Lower leg skin (tissue), 4 donors: ENCODE measurements around the gene PRPF40A. TPM values are rescaled to one million over a fixed set of nuclear protein-coding genes. Genes with fewer than 3 reads are reported as not detected.

Experiments
- DNase-seq, 2 donors: peaks; one replicate each; pipeline ENCODE4 v3.0.0-alpha.2; 2019; ENCODE audit warnings: low spot score in 2 of 2
- H3K4me3 ChIP-seq: fragments of 200-600 bp; sonication (generic); 2 replicates; pipeline ENCODE4 v1.5.1; 2017; ENCODE audit warnings: mild to moderate bottlenecking, low read depth; ENCODE audit not compliant: poor library complexity, severe bottlenecking
- POLR2A ChIP-seq, 2 donors: fragments of 450-650 bp; IDR thresholded peaks; one replicate each; pipeline ENCODE4 v1.6.1; 2016 to 2017; ENCODE audit warnings: antibody characterized with exemption in 2 of 2, mild to moderate bottlenecking in 1 of 2, moderate library complexity in 1 of 2
- WGBS, 2 donors: methylation state at CpG; one replicate each; pipeline ENCODE4 v1.1.5; 2018; 5-methylcytosine and 5-hydroxymethylcytosine counted together
- intact Hi-C: fragments of 100-400 bp; cut with DNase I; formaldehyde crosslinking; loops from one replicate; pipeline ENCODE4 v1.15.0; 2023; ENCODE audit warnings: low total_unique reads
- total RNA-seq, 4 donors: library from RNA; depleted of rRNA; stranded (reverse); fragments of >200 nt; gene quantifications; one replicate each; pipeline ENCODE4 v1.1.0, GENCODE V29; 2016
- TF ChIP-seq, protein P1 (sequence below), 3 donors: fragments of 450-650 bp; IDR thresholded peaks; one replicate each; pipeline ENCODE4 v1.5.1; 2016; ENCODE audit warnings: antibody characterized with exemption in 3 of 3, mild to moderate bottlenecking in 3 of 3, moderate library complexity in 2 of 3

The PRPF40A gene
- total RNA-seq, 4 donors from 2014 or later = 70.9 to 137 (median 83.2) TPM

- 78 to 91% methylated on average over 1 of the region's 1 CpG for WGBS, 2 donors
- no peak for TF ChIP-seq POLR2A (IDR thresholded peaks at IDR 0.05)
- TF ChIP-seq, protein P1, sequence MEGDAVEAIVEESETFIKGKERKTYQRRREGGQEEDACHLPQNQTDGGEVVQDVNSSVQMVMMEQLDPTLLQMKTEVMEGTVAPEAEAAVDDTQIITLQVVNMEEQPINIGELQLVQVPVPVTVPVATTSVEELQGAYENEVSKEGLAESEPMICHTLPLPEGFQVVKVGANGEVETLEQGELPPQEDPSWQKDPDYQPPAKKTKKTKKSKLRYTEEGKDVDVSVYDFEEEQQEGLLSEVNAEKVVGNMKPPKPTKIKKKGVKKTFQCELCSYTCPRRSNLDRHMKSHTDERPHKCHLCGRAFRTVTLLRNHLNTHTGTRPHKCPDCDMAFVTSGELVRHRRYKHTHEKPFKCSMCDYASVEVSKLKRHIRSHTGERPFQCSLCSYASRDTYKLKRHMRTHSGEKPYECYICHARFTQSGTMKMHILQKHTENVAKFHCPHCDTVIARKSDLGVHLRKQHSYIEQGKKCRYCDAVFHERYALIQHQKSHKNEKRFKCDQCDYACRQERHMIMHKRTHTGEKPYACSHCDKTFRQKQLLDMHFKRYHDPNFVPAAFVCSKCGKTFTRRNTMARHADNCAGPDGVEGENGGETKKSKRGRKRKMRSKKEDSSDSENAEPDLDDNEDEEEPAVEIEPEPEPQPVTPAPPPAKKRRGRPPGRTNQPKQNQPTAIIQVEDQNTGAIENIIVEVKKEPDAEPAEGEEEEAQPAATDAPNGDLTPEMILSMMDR (IDR thresholded peaks at IDR 0.05) = no peak
- intact Hi-C loops = no loop called here
- no peak for DNase-seq
- H3K4me3 ChIP-seq = no peak overlapping the region
These were observed 111.2 kb downstream of the PRPF40A start for GRCh38 chr2:152606081-152606480.

DNA sequence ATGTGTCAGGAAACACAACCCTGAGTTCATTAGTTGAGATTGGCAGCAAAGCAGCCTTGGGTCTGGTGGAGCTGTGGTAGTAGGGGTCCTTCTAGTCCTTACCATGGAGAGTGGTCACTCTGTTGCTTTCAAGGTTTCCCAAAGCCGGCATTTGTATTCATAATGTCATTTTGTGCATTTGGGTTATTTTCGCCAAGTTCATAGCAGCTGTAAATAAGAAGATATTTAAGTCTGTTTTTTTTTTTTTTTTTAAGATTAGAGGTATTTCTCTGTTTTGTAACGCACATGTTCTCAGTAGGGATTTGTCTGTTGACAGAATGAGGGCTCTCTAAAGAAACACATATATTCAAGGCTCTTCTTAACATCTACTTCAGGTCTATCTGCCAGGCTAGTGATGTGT is 114.1 kb downstream of the PRPF40A start:
- intact Hi-C loops = no loop called here
- no peak for TF ChIP-seq POLR2A (IDR thresholded peaks at IDR 0.05)
- TF ChIP-seq, protein P1 (IDR thresholded peaks at IDR 0.05) = no peak
- no peak for DNase-seq
- no peak overlapping the region for H3K4me3 ChIP-seq
- WGBS, 2 donors = 94 to 97% methylated on average over 3 of the region's 3 CpGs

- 82 to 90% methylated on average over 8 of the region's 8 CpGs for WGBS, 2 donors
- no peak for DNase-seq
- TF ChIP-seq, protein P1 (IDR thresholded peaks at IDR 0.05) = no peak
- no peak for TF ChIP-seq POLR2A (IDR thresholded peaks at IDR 0.05)
- no peak overlapping the region for H3K4me3 ChIP-seq
- intact Hi-C loops = no loop called here
These were observed 114.5 kb downstream of the PRPF40A start for GRCh38 chr2:152602750-152603149.

Other genes starting within 250 kb of the PRPF40A start
- 10 to 100 TPM; 33.6 to 45.3 (median 38.6) TPM for gene ARL6IP6, start 1.2 kb upstream of the PRPF40A start, total RNA-seq